ENCODE results near the gene SBF2. TPM values are rescaled to one million over a fixed set of nuclear protein-coding genes. Genes with fewer than 3 reads are reported as not detected.
"Not testable (repeated sequence)": the region's sequence is repeated elsewhere in the genome, so short reads cannot be mapped to it uniquely, and the experiment has no call there.

SBF2 gene
- total and polyA plus RNA-seq, 2 of the 13 experiments (the other 11 are each of a cell fraction or from before 2014, with no cell fraction given): 24.0 to 45.8 TPM

DNA sequence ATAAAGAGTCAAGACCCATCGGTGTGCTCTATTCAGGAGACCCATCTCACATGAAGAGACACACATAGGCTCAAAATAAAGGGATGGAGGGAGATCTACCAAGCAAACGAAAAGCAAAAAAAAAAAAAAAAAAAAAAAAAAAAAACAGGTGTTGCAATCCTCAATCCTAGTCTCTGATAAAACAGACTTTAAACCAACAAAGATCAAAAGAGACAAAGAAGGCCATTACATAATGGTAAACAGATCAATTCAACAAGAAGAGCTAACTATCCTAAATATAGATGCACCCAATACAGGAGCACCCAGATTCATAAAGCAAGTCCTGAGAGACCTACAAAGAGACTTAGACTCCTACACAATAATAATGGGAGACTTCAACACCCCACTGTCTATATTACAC, 361.2 kb downstream of the SBF2 start:
- CTCF ChIA-PET (ENCODE audit: low intra/inter-chr PET ratio, low total read pairs); H3K27ac ChIP-seq (ENCODE audit: extremely low read length, insufficient read depth, low read length); FAIRE-seq; H3K36me3 ChIP-seq (replicated peaks in 1 of 2; ENCODE audit: control insufficient read depth in 1 of 2, insufficient read depth in 2 of 2, low read length in 2 of 2); H2AFZ ChIP-seq (ENCODE audit: low read length); H3K27me3 ChIP-seq (ENCODE audit: control insufficient read depth in 1 of 2, insufficient read depth in 2 of 2, low read length in 2 of 2); H3K4me2 ChIP-seq (ENCODE audit: low read depth, low read length); H3K9ac ChIP-seq (ENCODE audit: insufficient read depth, low read depth, low read length); H3K79me2 ChIP-seq (ENCODE audit: insufficient read depth, low read length); H3K4me3 ChIP-seq (replicated peaks in 1 of 3; ENCODE audit: insufficient read depth in 1 of 3, low read depth in 2 of 3, low read length in 3 of 3); DNase-seq (ENCODE audit: low spot score); ATAC-seq; H3K9me3 ChIP-seq (ENCODE audit: low read length); H4K20me1 ChIP-seq (ENCODE audit: insufficient read depth, low read length); BruUV-seq (replicated peaks); in situ Hi-C loops (cut with HindIII; ENCODE audit: extremely low pct_ligation_motif_present, low pct_unique_long_range_greater_than_20kb); TF ChIP-seq SOX13 (IDR thresholded peaks at IDR 0.05); SOX6 (IDR thresholded peaks at IDR 0.05); ATF7 (CRISPR knock-in tag; IDR thresholded peaks at IDR 0.05); FOXA1 (IDR thresholded peaks at IDR 0.05): not testable (repeated sequence)
- intact Hi-C loops (cut with micrococcal nuclease; ENCODE audit: unreplicated experiment): loop anchor here (1.0 kb wide), 1 partner anchor 7 kb away; no protein-coding TSS in a partner anchor
- WGBS (ENCODE audit: low lambda C conversion rate): 35% methylated on average over 2 of the region's 2 CpGs
- H3K4me1 ChIP-seq (ENCODE audit: insufficient read depth, low read length): peaks cover 37% of the 10 kb centered on the region
- POLR2A ChIA-PET: interaction anchor here (0.6 to 0.7 kb wide), 3 partner anchors 10 to 371 kb away, joined by 3 to 4 read pairs (median 3); no protein-coding TSS in a partner anchor
- peak; percentile 38; the same call in 1 of the 2 replicates for TF ChIP-seq RARA (CRISPR knock-in tag; IDR thresholded peaks at IDR 0.05)
- 0 out of 2 replicates have a peak, but pooled peaks have one; percentile 21 for TF ChIP-seq TBX3 (IDR thresholded peaks at IDR 0.05; ENCODE audit: borderline replicate concordance)
- TF ChIP-seq SOX13 (CRISPR knock-in tag; conservative IDR thresholded peaks at IDR 0.05 in 1 of 2, IDR thresholded peaks at IDR 0.05 in 1 of 2): peak in 1 of 2 experiments; percentile 71; a peak in 2 of 4 replicates
- TF ChIP-seq, protein P1, sequence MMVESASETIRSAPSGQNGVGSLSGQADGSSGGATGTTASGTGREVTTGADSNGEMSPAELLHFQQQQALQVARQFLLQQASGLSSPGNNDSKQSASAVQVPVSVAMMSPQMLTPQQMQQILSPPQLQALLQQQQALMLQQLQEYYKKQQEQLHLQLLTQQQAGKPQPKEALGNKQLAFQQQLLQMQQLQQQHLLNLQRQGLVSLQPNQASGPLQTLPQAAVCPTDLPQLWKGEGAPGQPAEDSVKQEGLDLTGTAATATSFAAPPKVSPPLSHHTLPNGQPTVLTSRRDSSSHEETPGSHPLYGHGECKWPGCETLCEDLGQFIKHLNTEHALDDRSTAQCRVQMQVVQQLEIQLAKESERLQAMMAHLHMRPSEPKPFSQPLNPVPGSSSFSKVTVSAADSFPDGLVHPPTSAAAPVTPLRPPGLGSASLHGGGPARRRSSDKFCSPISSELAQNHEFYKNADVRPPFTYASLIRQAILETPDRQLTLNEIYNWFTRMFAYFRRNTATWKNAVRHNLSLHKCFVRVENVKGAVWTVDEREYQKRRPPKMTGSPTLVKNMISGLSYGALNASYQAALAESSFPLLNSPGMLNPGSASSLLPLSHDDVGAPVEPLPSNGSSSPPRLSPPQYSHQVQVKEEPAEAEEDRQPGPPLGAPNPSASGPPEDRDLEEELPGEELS (CRISPR knock-in tag; IDR thresholded peaks at IDR 0.05): peak; percentile 60; the same call in 1 of the 2 replicates
- TF ChIP-seq, protein P2, sequence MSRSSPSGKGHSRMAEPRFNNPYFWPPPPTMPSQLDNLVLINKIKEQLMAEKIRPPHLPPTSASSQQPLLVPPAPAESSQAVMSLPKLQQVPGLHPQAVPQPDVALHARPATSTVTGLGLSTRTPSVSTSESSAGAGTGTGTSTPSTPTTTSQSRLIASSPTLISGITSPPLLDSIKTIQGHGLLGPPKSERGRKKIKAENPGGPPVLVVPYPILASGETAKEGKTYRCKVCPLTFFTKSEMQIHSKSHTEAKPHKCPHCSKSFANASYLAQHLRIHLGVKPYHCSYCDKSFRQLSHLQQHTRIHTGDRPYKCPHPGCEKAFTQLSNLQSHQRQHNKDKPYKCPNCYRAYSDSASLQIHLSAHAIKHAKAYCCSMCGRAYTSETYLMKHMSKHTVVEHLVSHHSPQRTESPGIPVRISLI (CRISPR knock-in tag; IDR thresholded peaks at IDR 0.05; ENCODE audit: borderline replicate concordance): peak; percentile 92
- peak; percentile 64; the same call in 1 of the 2 replicates for TF ChIP-seq SOX6 (CRISPR knock-in tag; IDR thresholded peaks at IDR 0.05)
- TF ChIP-seq NCOA2 (CRISPR knock-in tag; IDR thresholded peaks at IDR 0.05): peak; percentile 64
- TF ChIP-seq TCF7 (IDR thresholded peaks at IDR 0.05; ENCODE audit: low read depth): peak; percentile 72
- peak; percentile 38; the same call in 1 of the 2 replicates for TF ChIP-seq MIXL1 (CRISPR knock-in tag; IDR thresholded peaks at IDR 0.05)
- TF ChIP-seq ATF7 (IDR thresholded peaks at IDR 0.05): peak; percentile 20; the same call in 1 of the 2 replicates
- TF ChIP-seq FOXA3 (CRISPR knock-in tag; IDR thresholded peaks at IDR 0.05): peak; percentile 84
- TF ChIP-seq FOXA1 (CRISPR knock-in tag; IDR thresholded peaks at IDR 0.05): peak; percentile 46
- TF ChIP-seq ONECUT2 (CRISPR knock-in tag; IDR thresholded peaks at IDR 0.05): peak; percentile 81
- TF ChIP-seq SOX5 (CRISPR knock-in tag; IDR thresholded peaks at IDR 0.05; ENCODE audit: borderline replicate concordance): peak; percentile 67; the same call in 1 of the 2 replicates
- peak; percentile 57 for TF ChIP-seq CEBPG (CRISPR knock-in tag; IDR thresholded peaks at IDR 0.05)
